HG02884 (cell line): ENCODE measurements around the gene SLC22A3.

ENCODE experiments used
- ATAC-seq: cut with Tn5 transposase; IDR thresholded peaks from one replicate; pipeline ENCODE4 v1.9.1; 2021; ENCODE audit warnings: mild to moderate bottlenecking, moderate library complexity; ENCODE audit not compliant: unreplicated experiment

The SLC22A3 gene

GRCh38 chr6:160400446-160400845 is 52.3 kb downstream of the SLC22A3 start:
- no peak for ATAC-seq

- ATAC-seq, result no peak
Measured at GRCh38 chr6:160408528-160408927, 60.4 kb downstream of the SLC22A3 start.

- no peak for ATAC-seq
Measured at GRCh38 chr6:160412993-160413392, 64.8 kb downstream of the SLC22A3 start.

GRCh38 chr6:160417146-160417545 is 69.0 kb downstream of the SLC22A3 start:
- no peak for ATAC-seq

- no peak for ATAC-seq
Measured at GRCh38 chr6:160417550-160417949, 69.4 kb downstream of the SLC22A3 start.

- ATAC-seq, result no peak
Measured at GRCh38 chr6:160418370-160418769, 70.2 kb downstream of the SLC22A3 start.

GRCh38 chr6:160419488-160419887 is 71.3 kb downstream of the SLC22A3 start:
- ATAC-seq, result no peak

- ATAC-seq, result no peak
Measured at GRCh38 chr6:160420253-160420968, 72.2 kb downstream of the SLC22A3 start.

GRCh38 chr6:160420969-160421556 is 72.9 kb downstream of the SLC22A3 start:
- ATAC-seq, result no peak

- ATAC-seq, result no peak
Measured at GRCh38 chr6:160421854-160422253, 73.7 kb downstream of the SLC22A3 start.

GRCh38 chr6:160424256-160424655 is 76.1 kb downstream of the SLC22A3 start:
- ATAC-seq, result no peak

- ATAC-seq, result no peak
Measured at GRCh38 chr6:160426136-160426535, 78.0 kb downstream of the SLC22A3 start.

- no peak for ATAC-seq
Measured at GRCh38 chr6:160427312-160428068, 79.3 kb downstream of the SLC22A3 start.

- no peak for ATAC-seq
Measured at GRCh38 chr6:160428069-160428430, 79.9 kb downstream of the SLC22A3 start.

GRCh38 chr6:160428818-160429619 is 80.8 kb downstream of the SLC22A3 start:
- no peak for ATAC-seq

GRCh38 chr6:160429620-160429895 is 81.4 kb downstream of the SLC22A3 start:
- ATAC-seq, result no peak

- no peak for ATAC-seq
Measured at GRCh38 chr6:160430203-160430602, 82.0 kb downstream of the SLC22A3 start.

- no peak for ATAC-seq
Measured at GRCh38 chr6:160430751-160431150, 82.6 kb downstream of the SLC22A3 start.

- ATAC-seq, result no peak
Measured at GRCh38 chr6:160431226-160431625, 83.0 kb downstream of the SLC22A3 start.

GRCh38 chr6:160431791-160432404 is 83.7 kb downstream of the SLC22A3 start:
- ATAC-seq, result no peak

GRCh38 chr6:160435935-160436334 is 87.8 kb downstream of the SLC22A3 start:
- no peak for ATAC-seq
